CD4-positive, alpha-beta T cell treated with Interleukin-17A for 1 hour (primary cell): ENCODE results near the gene ETV3.

ENCODE experiments used
- DNase-seq: peaks from one replicate; pipeline ENCODE4 v3.0.0-alpha.2; 2020

ETV3 gene

DNA sequence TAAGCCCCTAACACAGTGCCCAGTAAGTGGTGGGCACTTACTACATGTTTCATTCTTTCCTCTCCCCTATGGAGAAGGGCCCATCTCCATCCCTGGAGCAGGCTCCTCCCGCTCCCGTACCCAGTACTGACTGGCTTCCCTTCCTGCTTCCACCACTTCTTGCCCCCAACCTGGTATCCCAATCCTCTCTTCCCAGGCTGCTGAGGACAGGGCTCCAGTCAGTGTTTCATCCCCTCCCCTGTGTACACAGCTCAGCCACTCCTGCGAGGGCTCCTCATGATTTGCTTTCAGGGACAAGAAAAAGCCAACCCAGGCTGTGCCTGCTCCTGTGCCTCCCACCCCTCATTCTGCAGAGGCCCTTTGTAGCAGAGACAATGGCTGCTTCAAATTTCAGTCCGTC, 20.8 kb upstream of the ETV3 start:
- no peak for DNase-seq

DNA sequence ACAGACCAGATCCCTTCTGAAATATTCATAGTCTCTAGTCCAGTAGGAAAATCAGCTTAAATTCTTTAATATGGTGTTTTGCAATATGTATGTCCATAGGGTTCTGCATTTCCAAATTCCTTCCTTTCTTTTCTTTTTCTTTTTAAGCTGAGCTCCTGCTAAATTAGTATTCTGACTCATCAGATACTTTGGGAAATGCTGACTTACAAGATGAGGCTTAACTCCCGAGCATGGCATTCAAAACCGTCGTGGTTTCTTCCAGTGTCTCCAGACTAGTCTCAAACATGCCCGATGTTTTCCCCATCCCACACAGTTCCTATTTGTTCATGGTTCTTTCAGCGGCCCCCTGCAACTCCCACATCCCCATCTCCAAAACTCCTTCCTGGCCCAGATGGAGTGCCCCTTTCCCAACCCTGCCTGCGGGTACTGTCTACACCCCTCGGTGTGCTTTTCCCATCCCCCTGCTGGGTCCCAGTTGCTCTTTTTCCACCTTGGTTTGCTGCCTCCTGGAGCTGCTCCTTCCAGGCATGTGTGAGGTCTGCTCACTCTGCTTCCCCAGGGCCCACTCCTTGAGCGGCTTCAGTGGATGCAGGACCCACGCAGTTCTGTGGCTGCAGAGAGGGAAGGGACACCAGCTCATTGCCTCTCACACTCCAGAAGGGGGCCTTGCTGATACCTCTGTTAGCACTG, 19.5 kb upstream of the ETV3 start:
- DNase-seq, result no peak

DNA sequence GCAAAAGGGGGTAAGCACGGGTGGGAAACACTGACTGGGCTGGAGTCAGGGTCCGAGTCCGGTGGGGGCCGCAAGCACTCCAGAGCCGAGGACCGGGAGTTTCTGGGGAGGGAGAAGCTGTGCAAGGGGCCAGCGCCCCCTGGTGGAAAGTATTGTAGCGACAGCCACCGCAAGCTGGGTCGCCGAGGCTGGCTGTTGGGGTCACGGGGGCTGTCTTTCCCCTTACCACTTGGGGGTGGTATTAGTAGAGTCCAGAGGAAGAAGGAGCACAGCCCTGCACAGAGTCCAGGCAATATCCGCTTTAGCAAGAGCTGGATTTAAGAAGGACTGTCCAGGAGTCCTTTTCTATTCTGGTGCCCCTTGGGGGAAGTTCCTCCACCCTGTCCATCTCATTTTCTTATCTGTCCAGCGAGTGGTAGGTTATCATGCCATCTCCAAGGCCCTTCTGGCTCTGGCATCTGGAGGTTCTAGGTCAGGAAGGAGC, 17.9 kb upstream of the ETV3 start:
- DNase-seq, result peak; percentile 78

DNA sequence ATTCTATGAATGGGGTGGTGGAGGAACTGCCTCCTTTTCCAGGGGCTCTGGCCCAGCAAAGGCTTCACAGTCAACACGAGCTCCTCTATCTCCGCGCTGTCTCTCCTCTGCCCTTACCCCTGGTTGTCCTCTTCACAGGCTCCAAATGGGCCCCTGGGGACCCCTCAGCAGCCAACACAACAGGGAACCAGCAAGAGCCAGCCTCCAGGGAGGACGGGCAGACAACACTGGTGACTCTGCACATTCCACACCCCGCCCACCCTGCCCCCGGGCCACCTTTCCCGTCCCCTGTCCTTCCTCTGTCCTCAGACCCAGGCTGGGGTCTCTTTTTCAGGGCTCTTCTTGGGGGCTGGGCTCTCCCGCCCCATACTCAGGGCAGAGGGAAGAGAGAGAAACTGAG, 17.5 kb upstream of the ETV3 start:
- no peak for DNase-seq

DNA sequence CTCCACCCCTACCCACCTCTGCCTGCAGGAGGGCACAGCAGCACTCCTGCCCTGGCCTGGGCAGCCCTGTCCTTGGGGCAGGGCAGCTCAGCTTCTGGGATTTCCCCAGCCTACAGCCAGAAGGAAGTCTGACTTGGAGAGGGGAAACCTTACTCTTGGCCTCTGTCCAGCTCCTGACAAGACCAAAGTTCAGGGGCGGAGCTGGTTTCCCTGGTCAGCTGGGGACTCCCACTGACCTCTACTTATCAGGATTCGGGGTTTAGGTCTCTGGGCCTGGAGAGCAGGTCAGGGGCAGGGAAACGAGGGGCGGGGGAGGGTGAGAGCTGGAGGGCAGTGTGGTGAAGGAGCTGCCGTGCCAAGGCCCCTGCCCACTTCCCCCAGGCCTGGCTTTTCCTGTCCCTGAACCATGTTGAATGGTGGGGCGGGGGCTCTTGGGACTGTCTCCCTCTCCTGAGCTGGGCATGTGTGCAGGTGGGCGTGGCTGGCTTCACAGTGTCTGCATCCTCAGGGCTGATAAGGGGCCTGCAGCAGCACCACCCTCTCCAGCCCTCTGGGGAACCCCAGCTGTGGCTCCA, 16.8 kb upstream of the ETV3 start:
- DNase-seq, result no peak

GRCh38 chr1:157154291-157154690, 16.1 kb upstream of the ETV3 start:
- DNase-seq, result no peak

GRCh38 chr1:157153746-157154145, 15.6 kb upstream of the ETV3 start:
- DNase-seq, result no peak

DNA sequence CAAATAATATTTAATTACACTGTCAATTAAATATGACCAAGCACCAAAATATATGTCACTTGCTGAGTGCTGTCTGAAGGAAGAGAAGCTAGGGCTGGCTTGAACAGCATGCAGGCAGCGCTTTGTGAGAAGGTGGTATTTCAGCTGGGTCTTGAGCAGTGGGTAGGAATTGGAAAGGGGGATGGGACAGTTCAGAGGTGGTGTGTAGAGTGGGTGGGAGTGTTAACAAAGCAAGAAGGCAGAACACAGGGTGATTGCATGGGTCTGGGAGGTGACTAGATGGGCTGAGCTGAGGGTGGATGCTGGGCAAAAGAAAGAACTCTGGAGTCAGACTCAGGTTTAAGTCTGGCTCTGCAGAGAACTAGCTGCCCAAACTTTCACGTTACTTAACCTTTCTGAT, 14.3 kb upstream of the ETV3 start:
- no peak for DNase-seq

GRCh38 chr1:157151506-157151905, 13.3 kb upstream of the ETV3 start:
- DNase-seq, result no peak

- DNase-seq, result no peak
These were observed 12.9 kb upstream of the ETV3 start for GRCh38 chr1:157151073-157151472.

- no peak for DNase-seq
These were observed 12.4 kb upstream of the ETV3 start for GRCh38 chr1:157150631-157151030.

DNA sequence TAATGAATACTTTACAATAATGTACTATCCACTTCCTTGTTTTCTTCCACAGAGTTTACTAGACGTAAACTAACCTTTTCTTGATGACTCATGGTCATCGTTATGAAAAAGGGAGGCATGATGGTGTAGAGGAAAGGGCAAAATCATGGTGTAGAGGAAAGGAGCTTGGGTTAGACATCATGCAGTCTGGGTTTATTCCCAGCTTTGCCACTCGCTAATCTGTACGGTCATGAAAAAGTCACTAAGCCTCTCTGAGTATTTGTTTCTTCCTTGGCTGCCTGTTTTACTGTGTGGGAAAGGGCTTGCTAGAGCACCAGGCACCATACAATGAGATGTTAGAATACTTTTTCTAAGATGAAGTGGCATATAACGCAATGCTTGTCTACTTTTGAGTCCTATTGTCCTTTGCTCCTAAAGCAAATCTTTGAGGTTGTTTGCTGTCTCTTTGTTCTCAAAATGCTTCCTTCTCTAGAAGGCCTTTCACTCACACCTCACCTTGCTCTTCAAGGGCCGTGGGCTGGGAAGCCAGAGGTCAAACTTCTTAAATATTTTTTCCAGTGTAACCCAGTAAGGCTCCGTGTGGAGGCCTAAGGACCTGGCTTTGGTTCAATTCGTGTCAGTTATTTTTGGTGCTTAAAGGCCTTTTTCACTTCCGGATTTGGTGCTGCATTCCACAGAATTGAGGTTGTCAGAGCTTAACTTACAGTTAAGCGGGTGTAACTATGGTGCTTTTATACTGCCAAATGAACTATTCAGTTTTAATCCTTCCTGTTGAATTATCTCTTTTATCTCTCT, 9.9 kb upstream of the ETV3 start:
- no peak for DNase-seq

DNA sequence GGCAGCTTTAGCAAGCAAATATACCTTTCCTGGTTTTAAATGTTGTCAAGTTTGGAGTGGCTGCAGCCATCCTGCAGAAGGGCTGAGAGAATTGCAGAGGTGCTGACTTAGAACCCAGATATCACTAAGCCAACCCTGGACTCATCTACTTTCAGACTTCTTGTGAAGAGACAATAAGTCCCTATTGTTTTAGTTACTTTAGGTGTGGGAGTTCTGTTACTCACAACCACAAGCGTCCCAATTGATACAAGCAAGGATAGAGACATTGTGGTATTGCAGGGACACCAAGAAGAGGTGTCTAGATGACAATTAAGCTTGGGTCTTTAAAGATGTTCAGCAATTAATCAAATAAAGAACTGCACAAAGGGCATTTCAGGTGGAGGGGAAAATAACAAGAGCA, 8.8 kb upstream of the ETV3 start:
- no peak for DNase-seq

DNA sequence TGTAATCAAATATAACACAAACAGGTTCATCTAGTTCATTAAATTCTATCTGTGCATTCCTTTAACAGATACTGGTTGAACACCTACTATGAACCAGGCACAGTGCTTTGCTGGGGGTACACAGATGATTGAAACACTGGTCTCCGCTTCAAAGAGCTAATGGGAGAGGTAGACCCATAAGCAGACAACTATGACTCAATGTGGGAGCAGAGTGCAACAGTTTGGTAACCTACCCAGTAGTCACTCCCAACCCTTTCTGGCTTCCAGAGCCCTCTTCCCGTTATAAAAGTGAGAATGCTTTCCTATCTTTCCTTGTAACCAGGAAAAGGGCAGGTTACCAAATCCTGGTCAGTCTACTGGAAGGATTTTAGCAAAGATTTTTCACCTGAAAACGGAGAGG, 8.0 kb upstream of the ETV3 start:
- DNase-seq, result no peak

GRCh38 chr1:157145076-157145475, 6.9 kb upstream of the ETV3 start:
- no peak for DNase-seq

DNA sequence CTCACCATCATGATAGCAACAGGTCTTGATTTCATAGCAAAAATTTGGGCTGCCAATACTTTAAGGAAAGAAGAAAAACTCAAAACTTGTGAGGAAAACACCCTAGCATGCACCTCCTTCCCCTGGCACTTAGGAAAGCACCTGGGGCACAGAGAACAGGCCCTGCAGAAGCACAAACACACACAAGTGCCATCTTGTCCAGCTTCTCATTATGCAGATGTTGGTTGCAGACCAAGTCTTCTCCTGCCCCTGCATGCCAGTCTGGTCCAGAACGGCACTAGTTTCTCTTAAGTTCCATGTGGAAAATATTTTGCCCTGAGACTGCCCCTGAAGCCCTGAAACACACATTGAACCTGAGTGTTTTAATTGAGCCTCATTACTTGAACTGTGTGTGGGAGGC, 6.3 kb upstream of the ETV3 start:
- no peak for DNase-seq

DNA sequence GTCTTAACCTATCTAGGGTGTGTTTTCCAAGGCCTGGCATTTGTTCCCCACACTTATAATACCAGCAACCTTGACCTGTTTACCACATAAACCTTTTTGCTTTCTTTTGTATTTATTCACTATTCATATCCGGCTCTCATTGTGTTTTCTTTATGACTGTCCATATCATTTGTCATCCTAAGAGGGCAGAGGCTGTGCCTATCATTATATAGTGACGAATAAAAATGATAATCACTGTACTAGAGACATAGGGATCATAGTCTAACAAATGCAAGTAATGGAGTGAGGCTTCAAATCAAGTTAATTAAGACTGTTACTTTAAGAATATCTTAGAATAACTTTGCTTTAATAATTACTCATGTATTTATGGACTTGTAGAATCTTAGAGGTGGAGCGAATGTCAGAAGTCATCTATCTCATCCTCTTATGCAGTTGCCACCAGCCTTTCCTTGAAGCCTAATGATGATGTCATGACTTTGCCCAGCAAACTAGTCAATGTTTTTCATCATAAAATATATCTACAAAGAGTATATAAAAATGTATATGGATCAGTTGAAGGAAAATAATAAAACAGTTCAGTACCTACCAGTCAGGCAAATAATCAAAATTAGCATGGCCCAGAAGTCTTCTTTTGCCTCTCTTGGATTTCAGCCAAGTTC, 4.7 kb upstream of the ETV3 start:
- DNase-seq, result no peak

- DNase-seq, result no peak
These were observed 4.0 kb upstream of the ETV3 start for GRCh38 chr1:157142201-157142600.

GRCh38 chr1:157141212-157141855, 3.1 kb upstream of the ETV3 start:
- DNase-seq, result no peak

DNA sequence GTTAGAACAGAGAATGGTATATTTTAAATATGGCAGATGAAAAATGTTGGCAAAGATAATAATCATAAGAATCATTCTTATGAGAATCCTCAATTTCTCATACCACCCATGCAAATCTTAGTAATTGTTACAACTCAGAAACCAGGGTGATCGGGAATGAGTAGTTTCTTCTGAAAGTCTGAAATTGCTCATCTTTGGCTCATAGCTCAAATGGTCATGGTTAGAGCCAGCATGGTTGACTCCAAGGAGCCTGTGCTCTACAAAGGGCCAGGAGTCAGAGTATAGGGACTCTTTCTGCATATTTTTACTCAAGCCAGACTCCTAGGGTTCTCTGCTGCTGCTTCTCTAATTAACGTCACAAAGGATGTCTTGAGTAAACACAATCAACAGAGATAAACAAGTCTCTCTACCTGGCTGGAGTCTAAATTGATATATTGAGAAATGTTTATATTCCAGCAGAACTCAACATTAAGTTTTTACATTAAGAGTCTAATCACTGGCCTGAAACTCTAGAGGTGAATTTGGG, 1.9 kb upstream of the ETV3 start:
- no peak for DNase-seq

DNA sequence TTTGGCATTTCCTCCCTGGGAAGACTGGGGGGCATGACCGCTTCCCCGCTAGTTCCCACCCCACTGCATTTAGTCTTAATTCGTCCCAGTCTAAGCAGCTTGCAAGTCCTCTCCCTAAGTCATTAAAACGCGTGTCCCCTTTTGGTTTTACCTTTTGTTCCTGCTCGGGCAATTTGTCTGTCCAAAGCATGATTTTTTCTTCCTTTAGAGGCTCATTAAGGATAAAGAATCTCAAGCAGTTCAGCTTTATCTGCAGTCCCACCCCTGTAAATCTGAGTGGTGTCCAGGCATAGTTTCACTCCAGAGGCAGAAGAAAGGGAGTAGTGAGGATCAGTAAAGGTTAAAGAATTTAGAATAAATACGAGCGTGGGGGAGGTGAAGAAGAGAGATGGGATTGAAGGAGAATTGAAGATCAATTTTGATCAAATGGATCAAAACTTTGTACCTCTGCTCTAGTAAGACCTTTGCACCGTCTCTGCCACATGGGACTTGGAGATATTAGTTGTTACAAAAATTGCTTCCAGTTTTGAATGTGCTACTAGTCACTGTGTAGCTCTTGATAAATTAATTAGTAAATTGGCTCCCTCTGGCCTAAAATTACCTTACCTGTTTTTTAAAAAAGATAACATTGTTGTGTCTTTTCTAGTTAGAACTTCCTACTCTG, 989 bp upstream of the ETV3 start:
- no peak for DNase-seq
